GM19193 (cell line): ENCODE data around the gene MCRIP1.

ENCODE experiments used
- POLR2A ChIP-seq: IDR thresholded peaks from 4 replicates; pipeline ENCODE4 v1.6.1; 2011; ENCODE audit not compliant: insufficient read depth, insufficient read length; ENCODE audit errors: extremely low read depth

Gene MCRIP1

GRCh38 chr17:81810892-81811704 lies 22.0 kb downstream of the MCRIP1 start:
- no peak for TF ChIP-seq POLR2A

GRCh38 chr17:81810476-81810875 lies 22.6 kb downstream of the MCRIP1 start:
- no peak for TF ChIP-seq POLR2A

- TF ChIP-seq POLR2A = no peak
These were observed 23.5 kb downstream of the MCRIP1 start for GRCh38 chr17:81809556-81809998.

- no peak for TF ChIP-seq POLR2A
These were observed 24.1 kb downstream of the MCRIP1 start for GRCh38 chr17:81808778-81809555.

- TF ChIP-seq POLR2A = no peak
These were observed 25.3 kb downstream of the MCRIP1 start for GRCh38 chr17:81807839-81808238.

GRCh38 chr17:81807210-81807719 lies 25.8 kb downstream of the MCRIP1 start:
- TF ChIP-seq POLR2A = no peak

- TF ChIP-seq POLR2A = no peak
These were observed 26.5 kb downstream of the MCRIP1 start for GRCh38 chr17:81806461-81807209.

GRCh38 chr17:81805707-81806460 lies 27.2 kb downstream of the MCRIP1 start:
- TF ChIP-seq POLR2A = no peak

GRCh38 chr17:81804559-81805399 lies 28.3 kb downstream of the MCRIP1 start:
- no peak for TF ChIP-seq POLR2A

- TF ChIP-seq POLR2A = no peak
These were observed 29.1 kb downstream of the MCRIP1 start, which contains the start of gene GCGR for GRCh38 chr17:81803728-81804558. Gene GCGR, plus strand, starts transcription at chr17:81804150. Its CDS starts 4,869 bp downstream, at chr17:81809019.

GRCh38 chr17:81802856-81803643 lies 30.0 kb downstream of the MCRIP1 start:
- TF ChIP-seq POLR2A = no peak
